IPS-11a (cell line): Measurements from ENCODE around the gene ATP13A3.

ENCODE experiments used
- H3K4me3 ChIP-seq: one replicate; pipeline ENCODE4 v1.5.1; 2013; ENCODE audit warnings: low read depth, low read length, control low read depth

Gene ATP13A3

GRCh38 chr3:194396859-194397756, 89.7 kb downstream of the ATP13A3 start:
- no peak overlapping the region for H3K4me3 ChIP-seq

- H3K4me3 ChIP-seq = no peak overlapping the region
Measured at GRCh38 chr3:194396539-194396858, 90.3 kb downstream of the ATP13A3 start.

DNA sequence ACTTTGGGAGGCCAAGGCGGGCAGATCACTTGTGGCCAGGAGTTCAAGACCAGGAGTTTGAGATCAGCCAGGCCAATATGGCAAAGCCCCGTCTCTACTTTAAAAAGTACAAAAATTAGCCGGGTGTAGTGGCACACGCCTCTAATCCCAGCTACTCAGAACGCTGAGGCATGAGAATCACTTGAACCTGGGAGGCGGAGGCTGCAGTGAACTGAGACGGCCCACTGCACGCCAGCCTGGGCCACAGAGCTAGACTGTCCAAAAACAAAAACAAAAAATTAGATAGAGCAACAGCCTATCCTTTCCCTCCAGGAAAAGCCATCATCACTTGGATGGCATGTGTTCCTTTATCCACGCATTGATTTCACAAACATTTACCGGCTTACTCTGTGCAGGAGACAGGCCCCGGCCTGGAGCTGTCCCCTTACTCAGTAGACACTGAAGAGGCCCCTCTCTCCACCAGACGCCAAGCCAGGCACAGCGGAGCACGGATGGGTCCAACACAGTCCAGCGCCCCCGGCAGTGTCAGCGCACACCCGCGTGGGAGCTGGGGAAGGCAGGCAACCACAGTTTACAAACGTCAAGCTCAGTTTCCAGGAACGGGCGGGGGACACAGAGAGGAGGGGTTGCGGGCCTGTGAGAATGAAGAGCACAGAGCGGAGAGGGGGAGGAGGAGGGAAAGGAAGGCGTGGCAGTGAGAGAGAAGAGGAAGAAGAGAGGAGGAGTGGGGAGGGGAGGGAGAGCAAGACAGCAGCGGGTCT, 90.8 kb downstream of the ATP13A3 start:
- no peak overlapping the region for H3K4me3 ChIP-seq

GRCh38 chr3:194395212-194395611, 91.6 kb downstream of the ATP13A3 start:
- H3K4me3 ChIP-seq = no peak overlapping the region

DNA sequence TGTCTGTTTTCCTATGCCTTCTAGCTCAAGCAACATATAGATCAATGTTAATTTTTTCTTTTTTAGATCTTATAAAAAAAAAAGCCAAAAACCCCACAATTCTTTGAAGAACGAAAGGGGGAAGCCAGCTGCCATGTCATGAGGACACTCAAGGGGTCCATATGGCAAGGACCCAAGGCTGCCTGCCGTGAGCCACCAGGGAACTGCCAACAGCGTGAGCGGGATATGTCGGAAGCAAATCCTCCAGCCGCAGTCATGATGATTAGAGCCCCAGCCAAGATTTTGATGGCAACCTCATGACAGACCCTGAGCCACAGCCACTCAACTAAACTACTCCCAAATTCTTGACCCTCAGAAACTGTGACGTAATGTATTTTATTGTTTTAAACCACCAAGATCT, 94.2 kb downstream of the ATP13A3 start:
- no peak overlapping the region for H3K4me3 ChIP-seq

DNA sequence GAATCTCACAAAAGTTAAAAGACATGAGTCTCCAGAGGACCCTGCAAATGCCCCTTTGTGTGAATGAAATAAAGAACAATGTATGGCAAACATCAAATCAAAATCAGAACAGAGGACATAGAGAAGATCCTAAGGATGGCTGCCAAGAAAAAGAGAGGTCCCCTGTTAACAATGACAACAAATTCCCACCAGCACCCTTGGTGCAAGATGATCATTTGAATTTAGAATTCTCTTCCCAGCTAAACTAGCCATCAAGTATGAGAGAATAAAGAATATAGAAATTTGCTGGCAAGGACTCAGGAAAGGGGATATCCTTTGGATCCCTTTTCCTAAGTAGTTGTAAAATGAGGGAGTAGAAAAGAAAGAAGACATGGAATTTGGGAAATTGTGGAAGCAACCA, 96.0 kb downstream of the ATP13A3 start:
- H3K4me3 ChIP-seq = no peak overlapping the region

- no peak overlapping the region for H3K4me3 ChIP-seq
Measured at GRCh38 chr3:194389269-194389668, 97.5 kb downstream of the ATP13A3 start.

DNA sequence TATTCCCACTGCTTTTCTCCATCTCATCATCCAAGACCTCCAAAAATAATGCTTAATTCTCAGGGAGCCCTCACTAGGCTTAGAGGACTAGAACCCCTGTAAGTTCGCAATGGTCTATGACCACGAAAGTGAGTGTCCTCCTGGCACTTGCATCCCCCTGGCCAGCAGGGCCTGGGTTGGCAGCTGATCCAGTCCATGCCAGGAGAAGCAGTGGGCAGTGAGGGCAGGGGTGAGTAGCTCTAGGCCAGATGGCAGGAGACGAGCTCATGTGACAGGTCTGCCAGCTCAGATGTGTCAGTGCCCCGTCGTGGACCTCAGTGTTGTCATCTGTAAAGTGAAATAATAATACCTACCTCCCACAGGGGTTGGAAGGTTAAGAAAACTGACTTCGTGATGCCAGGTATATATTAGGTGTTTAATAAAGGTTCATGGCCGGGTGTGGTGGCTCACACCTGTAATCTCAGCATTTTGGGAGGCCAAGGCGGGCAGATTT, 98.8 kb downstream of the ATP13A3 start:
- H3K4me3 ChIP-seq = no peak overlapping the region

DNA sequence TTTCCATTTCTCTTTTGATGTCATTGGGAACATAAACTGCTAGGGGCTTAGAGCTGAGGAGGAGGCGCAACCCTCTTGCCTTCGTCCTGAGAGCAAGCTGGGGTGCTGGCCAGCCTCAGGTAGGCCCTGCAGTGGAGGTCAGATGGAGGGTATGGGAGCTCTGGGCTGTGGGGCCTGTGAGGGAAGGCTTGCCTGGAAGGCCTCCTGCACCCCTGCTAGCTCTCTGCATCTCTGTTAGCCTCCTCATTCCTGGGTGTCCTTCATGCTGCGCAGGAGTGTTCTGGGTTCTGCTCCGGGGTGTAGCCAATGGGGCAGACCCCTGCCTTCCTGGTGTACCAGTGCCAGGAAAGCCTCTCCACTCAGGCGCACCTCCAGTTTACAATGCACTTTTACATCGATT, 99.5 kb downstream of the ATP13A3 start:
- H3K4me3 ChIP-seq = no peak overlapping the region

- no peak overlapping the region for H3K4me3 ChIP-seq
Measured at GRCh38 chr3:194386648-194387047, 100.2 kb downstream of the ATP13A3 start.

GRCh38 chr3:194386066-194386465, 100.7 kb downstream of the ATP13A3 start:
- no peak overlapping the region for H3K4me3 ChIP-seq

DNA sequence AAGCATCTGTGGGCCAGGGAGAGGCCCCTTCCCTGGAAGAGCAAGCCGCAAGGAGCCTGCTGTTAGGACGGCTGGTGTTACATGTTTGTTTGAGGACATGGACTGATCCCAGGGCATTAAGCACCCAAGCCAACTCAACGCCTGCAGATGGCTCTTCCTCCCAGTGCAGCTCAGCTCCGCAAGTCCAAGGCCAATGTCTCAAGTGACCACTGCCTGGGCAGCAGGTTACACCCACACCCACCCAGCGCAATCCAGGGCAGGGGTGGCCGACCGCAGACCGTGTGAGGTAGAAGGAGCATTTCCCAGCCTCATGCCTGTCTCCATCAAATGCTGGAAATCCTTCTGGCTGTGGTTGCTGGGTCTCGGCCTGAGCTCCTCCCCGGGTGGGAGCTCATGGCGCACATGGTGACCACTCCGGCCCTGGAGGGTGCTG, 102.2 kb downstream of the ATP13A3 start:
- H3K4me3 ChIP-seq = no peak overlapping the region

GRCh38 chr3:194384156-194384555, 102.6 kb downstream of the ATP13A3 start:
- no peak overlapping the region for H3K4me3 ChIP-seq

DNA sequence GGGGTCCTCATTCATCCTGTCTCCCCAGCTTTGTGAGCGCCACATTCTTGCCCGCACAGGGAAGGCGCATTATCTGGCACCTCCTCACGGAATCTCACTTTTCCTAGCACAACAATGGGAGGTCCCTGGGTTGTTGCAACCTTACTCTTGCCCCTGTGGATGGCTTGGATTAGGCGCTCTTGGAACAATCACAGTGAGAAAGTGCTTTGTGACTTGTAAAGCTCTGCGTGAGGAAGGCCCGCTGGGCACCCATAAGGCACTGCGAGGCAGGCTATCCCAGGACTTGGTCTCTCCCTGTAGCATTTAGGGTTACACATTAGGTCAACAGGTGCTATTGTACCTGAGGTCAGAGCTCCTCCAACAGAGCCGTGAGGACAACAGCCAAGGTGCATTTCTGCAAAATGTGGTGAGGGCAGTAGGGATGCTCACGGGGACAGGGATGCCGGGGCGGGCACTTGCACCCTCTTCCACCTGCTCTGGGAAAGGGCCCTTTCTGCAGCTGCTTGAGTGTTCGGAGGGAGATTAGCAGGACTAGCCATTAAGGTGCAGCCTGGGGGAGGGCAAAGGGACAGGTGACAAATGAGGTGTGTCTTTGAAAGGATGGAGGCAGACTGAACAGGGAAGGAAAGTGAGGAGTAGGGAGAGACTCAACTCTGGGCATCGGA, 103.4 kb downstream of the ATP13A3 start:
- no peak overlapping the region for H3K4me3 ChIP-seq

DNA sequence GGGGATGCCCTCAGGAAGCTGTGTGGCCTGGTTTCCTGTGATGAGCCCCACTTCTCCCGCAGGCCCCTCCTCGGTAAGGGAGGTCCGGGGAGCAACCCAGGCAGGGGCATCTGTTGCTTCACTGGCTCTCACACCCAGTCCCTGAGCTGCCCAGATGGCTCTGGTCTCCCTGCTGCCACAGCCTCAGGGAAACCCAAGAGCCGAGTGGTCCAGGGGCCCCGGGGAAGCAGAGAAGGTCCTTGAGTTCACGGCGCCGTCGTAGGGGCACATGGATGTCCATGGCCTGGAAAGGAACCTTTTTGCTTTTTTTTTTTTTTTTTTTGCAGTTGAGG, 103.9 kb downstream of the ATP13A3 start:
- H3K4me3 ChIP-seq = no peak overlapping the region

DNA sequence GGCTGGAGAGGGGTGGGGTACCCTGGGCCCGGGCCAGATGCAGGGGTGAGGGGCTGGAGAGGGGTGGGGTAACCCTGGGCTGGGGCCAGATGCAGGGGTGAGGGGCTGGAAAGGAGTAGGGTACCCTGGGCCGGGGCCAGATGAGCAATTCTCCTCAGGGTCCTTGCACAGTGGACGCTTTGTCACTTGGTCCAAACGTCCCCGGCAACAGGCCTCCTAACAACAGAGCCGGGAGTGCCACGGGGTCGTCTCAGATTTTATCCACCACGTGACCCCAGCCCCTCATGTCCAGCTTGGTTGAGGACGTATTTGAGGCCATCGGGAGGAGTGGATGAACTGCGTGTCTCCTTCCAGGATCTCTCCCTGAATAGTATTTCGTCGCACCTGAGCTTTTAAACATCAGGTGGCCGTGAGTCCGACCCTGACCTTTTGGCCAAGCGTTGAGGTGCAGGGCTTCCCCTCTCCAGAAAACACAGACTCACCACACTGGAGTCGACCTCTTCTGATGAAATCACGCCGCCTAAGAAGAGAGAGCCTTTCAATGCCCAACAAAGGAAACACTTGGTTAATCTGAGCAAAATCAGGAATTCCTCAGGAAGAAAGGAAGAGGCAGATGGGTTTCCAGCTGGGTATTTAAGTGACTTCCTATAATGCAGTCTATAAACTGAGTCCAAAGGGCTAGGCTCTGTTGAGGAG, 104.5 kb downstream of the ATP13A3 start:
- H3K4me3 ChIP-seq = no peak overlapping the region

DNA sequence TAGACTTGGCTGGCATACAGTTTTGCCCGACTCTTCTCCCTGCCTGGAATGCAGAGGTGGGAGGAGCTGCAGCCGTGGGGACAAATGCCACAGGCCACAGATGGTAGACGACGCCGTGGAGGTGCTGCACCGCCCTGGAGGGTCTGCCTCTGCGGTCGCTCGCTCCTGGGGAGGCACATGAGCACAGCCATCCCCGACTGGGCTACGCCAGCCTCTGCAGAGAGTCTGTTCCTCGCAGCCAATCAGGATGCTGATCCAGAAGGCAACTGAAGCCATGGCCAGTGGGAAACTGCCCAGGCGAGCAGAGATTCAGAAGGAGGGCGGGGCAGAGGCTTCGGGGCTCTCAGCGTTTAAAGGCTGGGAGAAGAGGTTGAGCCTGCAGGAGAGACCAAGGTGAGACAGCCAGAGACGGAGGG, 105.3 kb downstream of the ATP13A3 start:
- H3K4me3 ChIP-seq = no peak overlapping the region

- H3K4me3 ChIP-seq = no peak overlapping the region
Measured at GRCh38 chr3:194380326-194380725, 106.5 kb downstream of the ATP13A3 start.

DNA sequence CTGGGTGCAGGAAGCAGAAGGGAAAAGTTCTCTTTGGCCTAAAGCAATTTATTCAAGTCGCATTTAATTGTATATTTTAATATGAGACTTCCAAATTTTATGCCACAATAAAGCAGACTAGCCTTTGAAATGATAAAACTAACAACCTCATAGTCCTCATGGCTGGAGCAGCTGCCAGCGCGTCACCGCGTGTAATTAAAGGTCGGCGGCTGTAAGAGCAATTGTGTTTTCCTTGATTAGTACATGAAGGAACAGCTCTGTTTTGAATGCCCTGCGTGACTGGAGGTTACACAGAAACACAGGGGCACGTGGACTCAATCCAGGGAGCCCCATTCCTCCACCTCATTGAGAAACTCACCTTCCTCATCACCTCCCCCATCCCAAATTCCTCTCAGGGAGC, 107.2 kb downstream of the ATP13A3 start:
- H3K4me3 ChIP-seq = no peak overlapping the region

DNA sequence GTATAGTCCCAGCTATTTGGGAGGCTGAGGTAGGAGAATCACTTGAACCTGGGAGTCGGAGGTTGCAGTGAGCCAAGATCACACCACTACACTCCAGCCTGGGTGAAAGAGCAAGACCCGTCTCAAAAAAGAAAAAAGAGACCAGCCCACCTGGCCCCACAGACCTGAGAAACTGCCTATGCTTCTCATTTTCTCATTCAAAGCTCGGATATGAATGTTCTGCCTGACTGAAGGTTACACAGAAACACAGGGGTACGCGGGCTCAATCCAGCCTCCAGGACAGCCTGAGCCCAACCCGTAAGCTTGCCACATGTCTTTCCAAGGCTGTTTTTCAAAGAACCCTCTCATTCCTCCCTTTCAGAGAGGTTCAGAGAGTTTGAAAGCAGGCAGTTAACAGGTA, 107.6 kb downstream of the ATP13A3 start:
- no peak overlapping the region for H3K4me3 ChIP-seq

DNA sequence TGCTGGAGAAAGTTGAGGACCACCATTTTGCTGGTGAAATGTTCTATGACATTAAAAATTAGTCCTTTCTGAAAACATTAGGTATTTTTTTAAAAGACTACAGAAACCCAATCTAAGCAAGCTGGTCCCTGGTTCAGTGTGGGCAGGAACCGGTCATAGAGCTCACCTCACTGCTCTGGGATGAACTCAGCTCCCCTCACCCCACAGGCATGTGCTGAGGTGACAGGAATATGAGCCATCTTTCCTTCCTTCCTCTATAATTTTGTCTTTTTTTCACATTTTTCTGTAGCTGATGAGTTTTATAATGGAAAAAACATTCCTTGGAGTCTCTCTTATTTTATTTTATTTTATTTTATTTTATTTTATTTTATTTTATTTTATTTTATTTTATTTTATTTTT, 109.1 kb downstream of the ATP13A3 start:
- H3K4me3 ChIP-seq = no peak overlapping the region
